DMS153 (cell line): ENCODE data around the gene AHR.

ENCODE experiments used
- DNase-seq: peaks from one replicate; lab custom pipeline; 2025; lab: John Stamatoyannopoulos, UW

The AHR gene

DNA sequence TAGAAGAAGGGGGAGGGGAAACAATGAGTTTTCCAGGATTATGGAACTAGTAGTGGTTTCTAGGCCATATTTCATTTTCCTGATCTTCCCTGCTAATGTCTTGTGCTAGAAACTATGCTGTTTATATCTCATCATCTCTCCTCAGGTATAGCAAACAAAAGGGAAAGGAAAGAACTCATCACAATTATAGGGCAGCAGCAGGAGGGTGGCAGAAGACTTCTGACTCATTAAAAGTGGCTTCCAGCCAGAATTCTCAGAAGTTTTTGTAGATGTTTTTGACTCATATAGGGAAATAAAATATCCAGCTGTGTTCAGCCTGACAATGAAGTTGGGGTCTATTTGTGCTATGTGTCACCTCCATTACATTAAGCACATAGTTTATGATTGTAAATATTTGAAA, 6.5 kb downstream of the AHR start:
- DNase-seq, result no peak

DNA sequence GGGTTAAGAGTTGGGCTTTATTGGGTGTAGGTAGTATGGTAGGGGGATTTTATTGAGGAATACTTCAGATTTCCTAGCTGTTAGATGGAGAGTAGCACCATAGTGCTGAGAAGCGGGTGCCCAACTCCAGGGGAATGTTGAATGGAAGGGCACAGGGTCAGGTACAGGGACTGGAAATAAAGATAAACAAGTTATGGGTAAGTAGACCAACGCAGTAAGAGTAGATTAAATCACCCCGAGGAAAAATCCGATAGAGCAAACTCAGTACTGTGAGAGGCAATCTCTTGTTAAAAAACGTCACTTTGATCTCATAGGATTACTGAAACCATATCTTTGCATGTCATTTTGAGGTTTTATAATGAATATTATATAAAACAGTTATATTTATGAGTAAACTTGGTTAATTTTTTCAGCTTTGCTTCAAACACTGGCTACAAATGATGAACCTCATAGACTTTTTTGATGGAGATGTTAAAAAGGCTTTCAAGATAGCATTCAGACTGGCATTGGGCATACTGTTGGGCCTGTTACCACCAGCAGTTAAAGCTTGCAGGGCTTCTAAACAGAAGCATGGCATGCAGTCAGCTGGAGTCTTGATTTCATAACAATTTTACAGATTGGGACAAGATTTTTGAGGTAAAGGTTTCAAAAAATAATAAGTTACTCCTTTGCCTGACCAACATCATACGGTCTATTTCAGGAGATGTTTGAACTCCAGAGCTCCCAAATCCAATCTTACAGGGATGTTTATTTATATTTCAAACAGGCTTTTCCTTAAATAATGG, 7.1 kb downstream of the AHR start:
- DNase-seq, result no peak

DNA sequence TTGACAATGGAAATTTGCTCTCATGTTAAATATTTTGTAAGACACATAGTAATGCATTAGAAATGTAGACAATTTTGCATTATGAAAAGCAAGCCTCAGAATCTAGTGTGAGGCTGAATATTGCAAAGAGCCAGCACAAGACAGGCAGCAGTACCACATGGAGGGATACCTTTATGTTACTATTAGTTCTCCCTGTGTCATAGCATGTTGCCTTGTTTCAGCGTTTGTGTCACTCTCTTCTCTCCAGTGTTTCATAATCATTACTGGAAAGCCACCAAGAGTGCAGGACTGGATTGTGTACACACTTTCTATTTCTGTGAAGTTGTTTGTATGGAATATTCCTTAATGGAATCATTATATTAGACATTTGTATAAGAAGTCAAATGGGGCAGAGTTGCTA, 8.5 kb downstream of the AHR start:
- no peak for DNase-seq

DNA sequence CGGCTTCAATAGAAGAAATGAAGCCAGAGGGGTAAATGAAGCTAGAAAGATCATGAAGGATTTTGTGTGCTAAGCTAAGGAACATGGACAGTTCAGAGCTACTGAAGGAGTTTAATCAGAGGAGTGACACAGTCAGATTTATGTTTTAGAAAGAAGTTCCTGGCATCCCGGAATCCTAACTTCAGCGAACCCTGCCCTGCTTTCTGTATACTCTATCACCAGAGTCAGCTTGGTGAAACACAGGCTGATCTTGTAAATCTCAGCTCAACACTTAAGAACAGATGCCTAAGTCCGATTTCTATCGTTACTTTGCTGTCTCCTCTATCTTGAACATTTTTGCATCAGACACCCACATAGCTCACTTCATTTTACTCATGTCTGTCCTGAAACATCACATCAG, 9.1 kb downstream of the AHR start:
- no peak for DNase-seq

DNA sequence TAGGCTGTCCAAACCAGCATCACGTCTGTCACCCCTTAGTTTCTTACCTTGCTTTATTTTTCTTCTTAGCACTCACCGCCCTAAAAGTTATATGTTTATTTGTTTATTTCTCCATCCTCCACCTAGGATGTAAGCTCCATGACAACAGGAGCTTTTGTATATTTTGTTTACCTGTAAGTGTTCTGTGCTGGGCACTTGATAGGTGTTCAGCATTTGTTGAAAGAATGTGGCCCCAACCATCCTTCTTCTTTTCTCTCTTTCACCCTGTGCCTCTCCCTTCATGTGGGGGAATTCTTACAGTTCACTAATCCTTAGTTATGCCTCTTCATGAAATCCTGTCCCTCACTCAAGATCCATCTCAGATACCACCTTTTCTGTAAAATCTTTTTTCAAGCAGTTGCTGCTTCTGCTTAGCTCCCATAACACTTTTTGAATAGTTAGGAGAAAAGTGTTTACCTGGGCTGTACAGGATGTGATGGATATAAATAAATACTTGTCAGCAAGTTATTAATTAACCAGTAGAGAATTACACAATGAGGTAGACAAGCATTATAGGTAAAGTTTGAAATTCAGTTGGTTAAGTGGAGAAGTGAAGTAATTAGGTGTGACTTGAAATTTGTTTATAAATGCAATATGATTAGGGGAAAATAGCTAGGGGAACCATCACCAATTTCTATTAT, 9.7 kb downstream of the AHR start:
- DNase-seq, result no peak

DNA sequence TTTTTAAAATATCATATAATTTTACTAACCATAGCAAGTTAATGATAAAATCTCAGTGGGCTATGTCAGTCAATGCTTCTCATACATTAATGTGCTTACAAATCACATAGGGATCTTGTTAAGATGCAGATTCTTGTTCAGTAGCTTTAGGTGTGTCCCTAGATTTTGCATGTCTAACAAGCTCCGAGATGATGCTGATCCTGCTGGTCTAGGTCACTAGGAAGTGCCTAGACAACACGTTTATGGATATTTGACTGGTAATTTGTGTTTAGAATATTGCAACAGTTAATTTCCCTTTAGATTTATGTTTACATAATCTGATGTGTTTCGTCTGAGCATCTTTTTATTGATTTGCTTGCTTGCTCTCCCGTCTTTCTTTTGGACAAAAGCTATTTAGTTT, 12.7 kb downstream of the AHR start:
- no peak for DNase-seq

DNA sequence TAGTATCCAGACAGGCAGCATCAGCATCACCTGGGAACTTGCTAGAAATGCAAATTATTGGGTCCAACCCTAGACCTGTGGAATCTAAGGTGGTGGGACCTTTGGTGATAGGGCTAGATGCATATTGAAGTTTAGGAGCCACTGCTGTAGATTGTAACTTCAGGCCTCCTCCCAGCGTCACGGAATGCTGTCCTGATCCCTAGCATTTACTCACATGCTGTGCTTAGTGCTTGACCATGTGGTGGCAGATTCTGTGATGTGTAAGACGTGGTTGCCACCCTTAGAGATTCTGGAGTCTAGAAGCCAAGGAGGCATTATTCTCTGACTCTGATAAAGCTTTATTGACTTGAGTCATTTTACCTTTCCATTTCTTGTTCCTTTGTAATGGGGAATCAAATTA, 13.5 kb downstream of the AHR start:
- DNase-seq, result no peak

DNA sequence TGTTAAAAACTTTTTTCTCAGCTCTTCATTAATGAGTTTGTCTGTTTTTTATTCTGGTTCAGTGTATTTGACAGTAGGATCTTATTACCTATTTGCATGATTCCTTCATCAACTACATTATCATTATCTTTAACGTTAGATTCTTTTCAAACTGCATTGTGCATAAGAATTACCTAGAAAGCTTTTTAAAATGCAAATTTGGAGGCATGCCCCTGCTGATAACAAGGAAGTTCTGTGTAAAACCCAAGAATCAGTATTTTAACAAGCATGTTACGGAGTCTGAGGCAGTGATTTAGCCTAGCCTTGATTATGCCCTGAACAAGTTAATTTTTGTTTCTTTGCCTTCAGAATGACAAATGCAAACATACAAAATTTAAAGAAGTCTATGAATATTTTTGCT, 14.2 kb downstream of the AHR start:
- DNase-seq, result no peak

DNA sequence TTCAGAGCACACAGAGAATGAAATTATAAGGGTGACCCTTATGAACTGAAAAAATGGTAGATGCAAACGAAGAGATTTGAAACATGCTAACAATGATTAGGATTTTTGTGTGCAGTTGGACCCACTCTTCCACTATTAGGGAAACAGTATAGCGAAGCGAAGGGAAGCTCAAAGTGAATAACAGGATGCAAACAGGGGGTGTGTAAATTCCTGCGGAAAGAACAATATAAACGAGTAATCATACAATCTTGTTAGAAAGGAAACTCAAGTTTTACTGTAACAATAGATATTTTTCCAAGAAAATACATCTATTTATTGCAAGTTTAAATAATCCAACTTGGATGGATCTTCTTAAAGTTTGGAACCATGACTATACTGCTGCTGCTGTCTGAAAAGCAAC, 14.7 kb downstream of the AHR start:
- no peak for DNase-seq

DNA sequence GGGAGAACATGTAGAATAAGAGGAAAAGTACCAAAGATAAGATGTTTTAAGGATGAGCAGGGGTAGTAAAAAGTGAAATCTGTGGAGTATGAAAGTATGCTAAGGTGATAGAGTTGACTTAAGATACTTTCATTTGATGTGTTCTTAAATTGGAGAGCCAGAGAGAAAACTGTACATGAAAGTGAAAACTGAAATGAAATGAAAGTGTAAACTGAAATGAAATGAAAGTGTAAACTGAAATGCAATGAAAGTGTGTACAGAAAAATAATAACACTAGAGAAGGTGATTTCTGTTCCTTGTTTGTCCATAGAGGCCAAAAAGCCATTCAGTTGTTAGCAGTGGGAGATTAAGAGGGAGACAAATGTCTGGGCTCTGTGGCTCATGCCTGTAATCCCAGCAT, 17.5 kb downstream of the AHR start:
- no peak for DNase-seq

DNA sequence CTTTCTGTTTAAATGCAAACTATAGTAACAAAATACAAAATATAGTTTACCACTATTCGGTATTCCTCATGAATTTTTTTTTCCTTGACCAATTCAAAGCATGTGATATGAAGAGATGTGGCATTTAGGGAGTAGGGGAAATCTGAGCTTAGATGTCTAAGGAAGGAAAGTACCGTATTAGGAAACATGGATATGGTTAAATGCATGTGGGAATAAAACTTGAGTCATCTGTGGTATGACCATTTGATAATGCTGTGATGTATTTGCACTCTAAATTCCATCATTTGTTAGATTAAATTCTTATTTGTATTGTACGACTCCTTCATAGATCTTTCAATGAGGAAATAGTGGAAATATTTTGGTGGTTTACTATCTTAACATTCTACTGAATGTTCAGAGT, 19.7 kb downstream of the AHR start:
- no peak for DNase-seq

DNA sequence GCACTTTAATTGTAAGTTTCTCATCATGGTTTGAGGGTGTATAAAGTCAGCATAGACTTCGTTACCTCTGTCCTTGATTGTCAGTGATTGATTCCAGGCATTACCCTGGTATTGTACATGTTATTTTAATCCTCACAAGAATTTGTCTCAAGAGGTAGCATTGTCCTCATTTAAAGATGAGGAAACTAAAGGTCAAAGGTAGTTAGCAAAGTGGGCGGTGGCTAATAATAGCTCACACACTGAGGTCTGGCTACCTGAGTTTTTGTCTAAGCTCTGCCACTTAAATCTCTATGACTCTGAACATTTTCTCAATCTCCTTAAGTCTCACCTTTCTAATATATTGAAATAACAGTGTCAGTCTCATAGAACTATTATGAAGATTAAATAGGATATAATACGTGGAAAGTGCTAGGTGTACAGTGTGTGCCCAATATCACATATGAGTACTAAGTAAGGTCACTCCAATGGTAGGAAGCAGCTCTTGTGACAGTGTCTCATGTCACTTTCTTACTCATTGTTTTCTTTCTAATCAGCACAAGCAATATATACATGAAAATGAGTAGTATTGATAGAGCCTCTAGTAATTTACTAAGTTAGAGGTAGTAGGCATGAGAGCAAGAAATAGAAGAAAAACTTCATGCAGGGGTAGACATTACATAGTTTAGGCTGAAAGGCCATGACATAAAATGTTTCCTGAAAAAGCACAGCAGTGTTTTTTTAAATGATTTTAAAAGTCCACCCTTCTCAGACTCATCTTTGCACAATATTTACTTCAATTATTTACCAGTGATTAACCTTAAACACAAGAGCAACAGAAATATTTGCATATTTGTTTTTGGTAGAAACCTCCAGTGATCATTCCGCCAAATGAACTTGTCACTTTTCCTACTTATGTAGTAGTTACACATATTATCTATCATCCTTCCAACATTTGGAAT, 21.0 kb downstream of the AHR start:
- DNase-seq, result no peak

DNA sequence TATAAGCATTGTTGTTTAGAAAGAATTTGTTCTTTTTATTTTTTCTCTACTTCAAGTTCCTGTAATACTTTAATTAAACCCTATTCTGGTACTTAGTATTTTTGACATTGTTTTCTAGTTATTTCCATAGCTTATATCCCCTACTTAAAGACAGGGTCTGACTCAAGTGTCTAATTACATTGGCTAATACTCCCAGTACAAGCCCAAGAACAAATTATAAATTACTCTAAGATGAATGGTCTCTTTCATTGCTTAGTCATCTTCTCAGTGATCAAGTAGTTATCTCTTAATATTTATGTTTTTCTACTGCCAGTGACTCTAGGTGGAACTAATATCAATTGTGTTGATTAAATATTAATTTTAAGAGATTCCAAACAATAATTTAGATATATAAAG, 21.6 kb downstream of the AHR start:
- no peak for DNase-seq

DNA sequence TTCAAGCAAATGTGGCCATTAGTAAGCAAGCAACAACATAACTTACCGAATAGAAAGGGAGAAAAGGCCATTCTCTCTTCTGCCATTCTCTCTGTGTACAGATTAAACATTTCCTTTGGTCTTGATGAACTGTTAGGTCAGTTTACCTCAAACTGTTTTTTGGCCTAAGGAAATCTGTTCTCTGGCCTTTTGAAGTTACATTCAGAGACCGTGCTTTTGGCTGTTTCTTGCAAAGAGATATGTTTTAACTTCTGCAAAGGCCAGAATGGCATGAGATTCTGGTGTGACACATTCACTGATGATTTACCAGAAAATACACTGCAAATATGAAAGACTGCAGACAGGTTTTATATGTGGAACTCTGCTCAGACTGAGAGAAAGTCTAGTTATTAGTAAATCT, 22.2 kb downstream of the AHR start:
- no peak for DNase-seq

DNA sequence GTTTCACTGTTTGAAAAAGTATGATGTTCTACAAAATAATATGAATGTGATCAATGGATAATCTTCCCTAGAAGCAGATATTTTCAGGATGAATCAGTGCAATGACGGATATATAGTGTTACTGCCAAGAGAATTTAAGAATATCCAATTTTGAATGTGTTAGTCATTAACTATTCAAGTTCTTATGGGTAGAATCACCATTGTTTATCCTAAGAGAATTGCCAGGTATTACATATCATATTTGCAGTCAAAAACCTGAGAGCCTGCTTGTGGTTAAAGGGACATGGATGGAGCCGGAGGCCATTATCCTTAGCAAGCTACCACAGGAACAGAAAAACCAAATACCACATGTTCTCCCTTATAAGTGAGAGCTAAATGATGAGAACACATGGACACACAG, 26.9 kb downstream of the AHR start:
- no peak for DNase-seq

DNA sequence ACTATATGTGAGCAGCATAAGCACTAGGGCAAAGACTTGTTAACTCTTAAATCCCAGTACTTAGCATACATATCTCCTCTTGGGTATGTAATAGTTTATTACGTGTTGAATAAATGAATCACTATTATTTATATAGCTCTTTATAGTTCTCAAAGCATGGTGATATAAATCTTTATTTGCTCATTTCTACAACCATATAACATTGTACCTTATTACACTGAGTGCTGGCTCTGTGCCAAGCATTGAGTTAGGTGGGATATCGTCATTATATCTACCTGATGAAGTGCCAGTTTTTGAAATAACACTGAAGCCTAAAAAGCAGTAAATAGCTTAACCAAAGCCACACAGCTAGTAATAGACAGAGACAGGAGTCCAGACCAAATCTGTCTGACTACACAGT, 27.9 kb downstream of the AHR start:
- DNase-seq, result no peak

DNA sequence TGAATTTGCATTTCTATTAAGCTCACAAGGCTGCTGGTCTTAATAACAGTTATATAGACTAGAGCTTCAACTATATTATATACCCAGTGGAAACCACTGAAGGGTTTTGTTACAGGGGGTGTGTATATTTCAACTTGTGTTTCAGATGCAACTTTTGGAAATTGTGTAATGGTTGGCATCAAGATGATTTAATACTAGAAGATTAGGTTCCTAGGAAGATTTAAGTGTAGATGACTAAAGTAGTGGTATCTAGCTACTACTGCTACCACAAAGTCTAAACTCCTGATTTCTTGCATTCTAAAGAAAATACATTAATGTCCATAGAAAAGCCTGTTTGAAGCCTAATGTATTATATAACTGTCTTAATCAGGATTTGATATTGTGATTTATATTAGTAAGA, 30.2 kb downstream of the AHR start:
- DNase-seq, result no peak

DNA sequence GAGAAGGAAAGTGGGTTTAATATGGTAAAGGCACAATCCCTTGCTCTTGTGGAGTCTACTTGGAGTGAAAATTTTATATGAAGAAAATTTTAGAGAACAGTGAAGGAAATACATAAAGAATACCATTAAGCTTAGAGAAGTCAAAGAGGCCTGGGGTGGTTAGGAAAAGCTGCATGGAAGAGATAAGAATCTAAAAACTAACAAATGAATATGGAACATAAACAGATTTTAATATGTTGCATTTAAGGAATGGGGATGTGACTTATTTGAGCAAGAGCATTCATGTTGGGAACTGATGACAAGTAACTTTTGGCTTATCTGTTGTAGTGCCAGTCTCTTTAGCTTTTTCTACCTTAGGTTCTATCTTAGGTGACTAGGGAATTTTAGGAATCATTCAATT, 31.0 kb downstream of the AHR start:
- DNase-seq, result no peak

DNA sequence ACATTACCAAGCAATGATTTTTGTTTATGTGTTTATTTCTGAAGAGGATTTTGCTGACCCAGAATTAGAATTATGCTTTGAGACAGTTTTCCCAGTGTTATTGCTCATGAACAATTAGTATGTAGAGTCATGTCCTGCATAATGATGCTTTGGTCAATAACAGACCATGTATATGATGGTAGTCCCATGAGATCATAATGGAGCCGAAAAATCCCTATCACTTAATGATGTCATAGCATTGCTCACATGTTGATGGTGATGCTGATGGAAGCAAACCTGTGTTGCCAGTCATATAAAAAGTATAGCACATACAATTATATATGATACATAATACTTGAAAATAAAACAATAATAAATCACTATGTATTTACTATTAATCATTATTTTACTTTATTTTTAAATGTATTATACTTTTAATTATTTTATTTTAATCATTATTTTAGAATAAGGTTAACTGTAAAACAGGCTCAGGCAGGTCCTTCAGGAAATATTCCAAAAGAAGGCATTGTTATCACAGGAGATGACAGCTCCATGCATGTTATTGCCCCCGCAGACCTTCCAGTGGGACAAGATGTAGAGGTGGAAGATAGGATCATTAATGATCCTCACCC, 33.5 kb downstream of the AHR start:
- DNase-seq, result no peak

DNA sequence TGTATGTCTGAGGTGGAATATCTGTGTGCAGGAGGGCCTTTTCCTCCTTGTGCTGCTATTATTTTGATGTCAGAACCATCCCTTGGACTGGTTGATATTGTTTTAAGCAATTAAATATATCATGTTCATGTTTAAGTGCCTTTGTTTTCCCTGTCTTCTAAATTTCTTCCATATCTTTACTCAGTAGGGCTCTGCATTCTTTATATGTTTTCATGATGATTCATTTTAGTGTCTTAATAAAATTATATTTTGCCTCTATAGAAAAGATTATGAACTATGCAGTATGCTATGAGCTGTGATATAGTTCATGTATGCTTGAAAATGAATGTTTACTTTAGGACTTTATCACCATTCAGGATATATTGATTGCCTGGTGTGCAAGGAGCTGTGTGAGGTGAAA, 34.8 kb downstream of the AHR start:
- no peak for DNase-seq

DNA sequence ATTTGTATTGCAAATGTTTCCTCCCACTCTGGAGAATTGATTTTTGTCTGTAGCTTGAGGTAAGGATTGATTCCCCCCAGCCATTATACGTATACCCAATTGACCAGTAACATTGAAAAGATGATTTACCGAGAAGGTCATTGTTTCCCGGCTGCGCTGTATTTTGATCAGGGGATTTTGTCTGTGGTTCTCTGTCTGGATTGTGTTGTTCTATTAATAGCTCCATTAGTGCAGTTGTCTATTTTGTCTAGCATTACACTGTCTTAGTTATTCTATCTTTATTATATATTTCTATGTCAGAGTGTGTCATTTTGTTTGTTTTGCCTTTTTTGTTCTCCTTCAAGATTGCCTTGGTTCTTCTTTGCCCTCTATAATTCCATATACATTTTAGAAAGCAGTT, 37.7 kb downstream of the AHR start:
- DNase-seq, result no peak

DNA sequence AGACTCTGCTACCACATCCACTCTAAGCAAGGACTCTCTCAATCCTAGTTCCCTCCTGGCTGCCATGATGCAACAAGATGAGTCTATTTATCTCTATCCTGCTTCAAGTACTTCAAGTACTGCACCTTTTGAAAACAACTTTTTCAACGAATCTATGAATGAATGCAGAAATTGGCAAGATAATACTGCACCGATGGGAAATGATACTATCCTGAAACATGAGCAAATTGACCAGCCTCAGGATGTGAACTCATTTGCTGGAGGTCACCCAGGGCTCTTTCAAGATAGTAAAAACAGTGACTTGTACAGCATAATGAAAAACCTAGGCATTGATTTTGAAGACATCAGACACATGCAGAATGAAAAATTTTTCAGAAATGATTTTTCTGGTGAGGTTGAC, 40.7 kb downstream of the AHR start:
- DNase-seq, result no peak

DNA sequence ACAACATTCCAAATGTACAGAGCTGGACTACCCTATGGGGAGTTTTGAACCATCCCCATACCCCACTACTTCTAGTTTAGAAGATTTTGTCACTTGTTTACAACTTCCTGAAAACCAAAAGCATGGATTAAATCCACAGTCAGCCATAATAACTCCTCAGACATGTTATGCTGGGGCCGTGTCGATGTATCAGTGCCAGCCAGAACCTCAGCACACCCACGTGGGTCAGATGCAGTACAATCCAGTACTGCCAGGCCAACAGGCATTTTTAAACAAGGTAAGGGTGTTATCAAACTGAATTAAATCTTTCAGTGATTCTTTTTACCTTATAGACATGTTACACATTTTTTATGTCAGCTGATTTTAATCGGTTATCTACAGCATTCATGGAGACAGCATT, 41.5 kb downstream of the AHR start:
- no peak for DNase-seq
